Activated CD8-positive, alpha-beta T cell treated with anti-CD3 and anti-CD28 coated beads for 36 hours (primary cell): ENCODE data around the gene DPH1. TPM values are rescaled to one million over a fixed set of nuclear protein-coding genes. Genes with fewer than 3 reads are reported as not detected.

Source experiments
- ATAC-seq: fragments of 200-7000 bp; cut with Tn5 transposase; one replicate; pipeline ENCODE4 v1.10.0; 2021; ENCODE audit warnings: mild to moderate bottlenecking, moderate library complexity
- CTCF ChIA-PET: fragments of 350-600 bp; sonication (Branson Sonifier 250); formaldehyde crosslinking; loops from one replicate; lab custom pipeline; 2021; ENCODE audit warnings: antibody characterized with exemption; lab: Charles Lee
- POLR2A ChIA-PET: fragments of 350-600 bp; sonication (Branson Sonifier 250); formaldehyde crosslinking; loops from one replicate; lab custom pipeline; 2021; ENCODE audit warnings: antibody characterized with exemption; lab: Charles Lee
- DNase-seq: peaks from one replicate; pipeline ENCODE4 v3.0.0-alpha.2; 2020
- H3K27ac Mint-ChIP-seq: one replicate; pipeline ENCODE4 v1.8.0; 2021; ENCODE audit warnings: mild to moderate bottlenecking, mixed read lengths
- H3K27me3 Mint-ChIP-seq: one replicate; pipeline ENCODE4 v1.8.0; 2021; ENCODE audit warnings: mixed read lengths
- H3K36me3 Mint-ChIP-seq: one replicate; pipeline ENCODE4 v1.8.0; 2021; ENCODE audit warnings: low read depth, mixed read lengths
- H3K4me1 Mint-ChIP-seq: one replicate; pipeline ENCODE4 v1.8.0; 2021; ENCODE audit warnings: low read depth, mixed read lengths
- H3K4me3 Mint-ChIP-seq: one replicate; pipeline ENCODE4 v1.8.0; 2021; ENCODE audit warnings: mild to moderate bottlenecking, moderate library complexity, mixed read lengths
- H3K9me3 Mint-ChIP-seq: one replicate; pipeline ENCODE4 v1.8.0; 2021; ENCODE audit warnings: mixed read lengths
- intact Hi-C: fragments of 100-400 bp; cut with micrococcal nuclease; formaldehyde crosslinking; loops from one replicate; pipeline ENCODE4 v1.10.0; 2022
- total RNA-seq, 2 experiments: library from RNA; stranded (reverse); gene quantifications; one replicate each; pipeline ENCODE4 v1.2.3, GENCODE V29; 2021
- TF ChIP-seq, protein P1 (sequence below): fragments of 200-600 bp; IDR thresholded peaks from one replicate; pipeline ENCODE4 v1.8.0; 2022; ENCODE audit warnings: antibody characterized with exemption, mild to moderate bottlenecking

Gene DPH1
- total RNA-seq, 2 experiments from 2014 or later = 27.8 to 32.5 TPM

DNA sequence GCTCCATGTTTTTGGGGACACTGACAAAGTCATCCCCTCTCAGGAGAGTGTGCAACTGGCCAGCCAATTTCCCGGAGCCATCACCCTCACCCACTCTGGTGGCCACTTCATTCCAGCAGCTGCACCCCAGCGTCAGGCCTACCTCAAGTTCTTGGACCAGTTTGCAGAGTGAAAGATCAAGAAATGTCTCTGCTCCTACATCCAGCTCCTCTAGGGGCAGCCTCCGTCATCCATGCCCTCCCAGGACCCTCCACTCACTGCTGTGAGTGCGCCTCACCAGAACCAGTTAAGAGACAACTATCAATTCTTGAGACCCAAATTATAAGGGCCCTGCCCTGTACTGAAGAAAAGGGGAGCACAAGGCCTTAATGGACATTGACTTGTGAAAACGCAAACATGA lies 13.0 kb downstream of the DPH1 start:
- Mint-ChIP-seq H3K27me3 (peaks cover under 1% of the 10 kb centered on the region), H3K36me3 (peaks cover 19% of the 10 kb centered on the region), H3K4me1 (peaks cover 21% of the 10 kb centered on the region), H3K4me3 (peak overlapping the region; percentile 94), H3K27ac (peak overlapping the region; percentile 97), H3K9me3 (no peaks in the 10 kb centered on the region)
- TF ChIP-seq, protein P1, sequence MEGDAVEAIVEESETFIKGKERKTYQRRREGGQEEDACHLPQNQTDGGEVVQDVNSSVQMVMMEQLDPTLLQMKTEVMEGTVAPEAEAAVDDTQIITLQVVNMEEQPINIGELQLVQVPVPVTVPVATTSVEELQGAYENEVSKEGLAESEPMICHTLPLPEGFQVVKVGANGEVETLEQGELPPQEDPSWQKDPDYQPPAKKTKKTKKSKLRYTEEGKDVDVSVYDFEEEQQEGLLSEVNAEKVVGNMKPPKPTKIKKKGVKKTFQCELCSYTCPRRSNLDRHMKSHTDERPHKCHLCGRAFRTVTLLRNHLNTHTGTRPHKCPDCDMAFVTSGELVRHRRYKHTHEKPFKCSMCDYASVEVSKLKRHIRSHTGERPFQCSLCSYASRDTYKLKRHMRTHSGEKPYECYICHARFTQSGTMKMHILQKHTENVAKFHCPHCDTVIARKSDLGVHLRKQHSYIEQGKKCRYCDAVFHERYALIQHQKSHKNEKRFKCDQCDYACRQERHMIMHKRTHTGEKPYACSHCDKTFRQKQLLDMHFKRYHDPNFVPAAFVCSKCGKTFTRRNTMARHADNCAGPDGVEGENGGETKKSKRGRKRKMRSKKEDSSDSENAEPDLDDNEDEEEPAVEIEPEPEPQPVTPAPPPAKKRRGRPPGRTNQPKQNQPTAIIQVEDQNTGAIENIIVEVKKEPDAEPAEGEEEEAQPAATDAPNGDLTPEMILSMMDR = no peak
- DNase-seq (no peak), ATAC-seq (no peak)
- CTCF ChIA-PET = interaction anchor here (2.9 kb wide), 1 partner anchor 12 kb away, joined by 13 read pairs; the partner anchor contains the start of gene HIC1
- intact Hi-C loops = no loop called here
- POLR2A ChIA-PET = no interaction called here

DNA sequence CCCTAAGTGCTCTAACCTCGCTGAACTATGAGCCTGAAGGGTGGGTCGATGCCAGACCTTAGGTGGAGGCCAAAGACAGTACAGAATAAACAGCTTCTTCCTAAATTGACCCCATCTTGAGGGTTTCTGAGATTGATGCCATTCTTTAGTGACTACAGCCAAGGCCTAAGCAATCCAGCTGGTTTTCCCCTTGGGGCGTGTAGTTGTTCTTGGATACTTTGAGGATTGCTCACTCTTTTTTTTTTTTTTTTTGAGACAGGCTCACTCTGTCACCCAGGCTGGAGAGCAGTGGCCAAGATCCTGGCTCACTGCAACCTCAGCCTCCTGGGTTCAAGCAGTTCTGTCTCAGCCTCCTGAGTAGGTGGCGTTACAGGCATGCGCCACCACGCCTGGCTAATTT lies 13.8 kb downstream of the DPH1 start:
- Mint-ChIP-seq H3K27ac (peak overlapping the region; percentile 97), H3K4me3 (peak overlapping the region; percentile 94), H3K36me3 (peaks cover 16% of the 10 kb centered on the region), H3K4me1 (peaks cover 27% of the 10 kb centered on the region), H3K27me3 (peaks cover 7% of the 10 kb centered on the region), H3K9me3 (no peaks in the 10 kb centered on the region)
- intact Hi-C loops = no loop called here
- DNase-seq = no peak
- CTCF ChIA-PET = interaction anchor here (2.9 kb wide), 1 partner anchor 11 kb away, joined by 13 read pairs; the partner anchor contains the start of gene HIC1
- POLR2A ChIA-PET = interaction anchor here (0.6 to 1.2 kb wide), 3 partner anchors 9 to 294 kb away, joined by 3 to 4 read pairs (median 3); no protein-coding TSS in a partner anchor
- TF ChIP-seq, protein P1 = no peak
- no peak for ATAC-seq

DNA sequence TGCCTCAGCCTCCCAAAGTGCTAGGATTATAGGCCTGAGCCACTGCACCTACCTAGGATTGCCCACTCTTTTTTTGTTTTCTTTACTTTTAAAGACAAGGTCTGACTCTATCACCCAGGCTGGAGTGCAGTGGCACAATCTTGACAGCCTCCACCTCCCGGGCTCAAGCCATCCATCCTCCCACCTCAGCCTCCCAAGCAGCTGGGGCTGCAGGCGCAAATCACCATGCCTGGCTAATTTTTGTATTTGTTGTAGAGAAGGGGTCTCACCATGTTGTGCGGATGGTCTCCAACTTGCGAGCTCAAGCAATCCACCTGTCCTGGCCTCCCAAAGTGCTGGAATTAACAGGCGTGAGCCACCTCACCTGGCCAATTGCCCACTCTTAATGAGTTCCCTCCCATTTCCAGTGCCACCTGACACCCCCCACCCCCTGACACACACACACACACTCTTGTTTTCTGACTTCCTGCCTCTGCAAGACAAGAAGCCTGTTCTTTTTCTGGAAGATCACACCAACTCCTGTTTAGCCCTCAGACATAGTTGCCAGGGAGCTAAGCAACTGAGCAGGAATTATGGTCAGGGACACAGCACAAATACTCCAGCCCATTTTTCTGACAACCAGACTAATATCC lies 14.4 kb downstream of the DPH1 start:
- TF ChIP-seq, protein P1 = no peak
- no peak for DNase-seq
- H3K9me3 Mint-ChIP-seq = no peaks in the 10 kb centered on the region
- H3K36me3 Mint-ChIP-seq = peaks cover 16% of the 10 kb centered on the region
- H3K4me1 Mint-ChIP-seq = peaks cover 33% of the 10 kb centered on the region
- CTCF ChIA-PET = interaction anchor here (2.9 kb wide), 1 partner anchor 11 kb away, joined by 13 read pairs; the partner anchor contains the start of gene HIC1
- intact Hi-C loops = no loop called here
- POLR2A ChIA-PET = interaction anchor here (1.1 to 1.3 kb wide), 3 partner anchors 9 to 294 kb away, joined by 3 read pairs; no protein-coding TSS in a partner anchor
- H3K4me3 Mint-ChIP-seq = no peak overlapping the region
- peak overlapping the region; percentile 28 for H3K27ac Mint-ChIP-seq
- no peak for ATAC-seq
- H3K27me3 Mint-ChIP-seq = peaks cover 8% of the 10 kb centered on the region

DNA sequence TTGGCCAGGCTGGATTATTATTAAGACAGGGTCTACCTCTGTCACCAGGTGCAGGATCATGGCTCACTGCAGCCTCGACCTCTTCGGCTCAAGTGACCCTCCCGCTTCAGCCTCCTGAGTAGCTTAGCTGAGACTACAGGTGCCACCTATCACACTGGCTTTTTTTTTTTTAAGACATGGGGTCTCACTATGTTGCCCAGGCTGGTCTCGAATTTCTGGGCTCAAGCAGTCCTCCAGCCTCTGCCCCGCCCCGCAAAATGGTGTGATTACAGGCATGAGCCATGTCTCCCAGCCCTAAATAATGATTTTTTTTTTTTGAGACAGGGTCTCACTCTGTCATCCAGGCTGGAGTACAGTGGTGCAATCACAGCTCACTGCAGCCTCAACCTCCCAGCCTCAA lies 17.6 kb downstream of the DPH1 start:
- H3K4me1 Mint-ChIP-seq = peaks cover 36% of the 10 kb centered on the region

More for the DNA sequence above, 17.6 kb downstream of the DPH1 start:
- POLR2A ChIA-PET = interaction anchor here (1.5 kb wide), 1 partner anchor 8 kb away, joined by 3 read pairs; no protein-coding TSS in a partner anchor
- ATAC-seq (no peak), DNase-seq (no peak)
- no peak overlapping the region for H3K4me3 Mint-ChIP-seq
- intact Hi-C loops = no loop called here
- H3K27ac Mint-ChIP-seq = no peak overlapping the region
- TF ChIP-seq, protein P1 = no peak
- CTCF ChIA-PET = interaction anchor here (1.0 kb wide), 1 partner anchor 197 kb away, joined by 5 read pairs; no protein-coding TSS in a partner anchor
- peaks cover 17% of the 10 kb centered on the region for H3K27me3 Mint-ChIP-seq
- no peaks in the 10 kb centered on the region for H3K9me3 Mint-ChIP-seq
- H3K36me3 Mint-ChIP-seq = peaks cover 11% of the 10 kb centered on the region
